Skin of body (tissue), 2 donors: ENCODE data around the gene SOX18. TPM values are rescaled to one million over a fixed set of nuclear protein-coding genes. Genes with fewer than 3 reads are reported as not detected.
"Not testable (repeated sequence)": the region's sequence is repeated elsewhere in the genome, so short reads cannot be mapped to it uniquely, and the experiment has no call there.

Experiments
- DNase-seq: peaks from one replicate; lab custom pipeline; 2025; lab: John Stamatoyannopoulos, UW
- total RNA-seq: library from RNA; depleted of rRNA; stranded (reverse); fragments of >200 nt; gene quantifications from one replicate; pipeline ENCODE4 v1.2.3, GENCODE V29; 2014

The SOX18 gene
- total RNA-seq, 1 donor from 2014 or later: 3.7 TPM

GRCh38 chr20:64024141-64024990 is 25.1 kb downstream of the SOX18 start:
- DNase-seq: no peak

GRCh38 chr20:64023361-64024140 is 25.9 kb downstream of the SOX18 start:
- DNase-seq: no peak

GRCh38 chr20:64022671-64023360 is 26.6 kb downstream of the SOX18 start:
- no peak for DNase-seq

GRCh38 chr20:64021124-64021975 is 28.1 kb downstream of the SOX18 start:
- DNase-seq: no peak

GRCh38 chr20:64015635-64016034 is 33.8 kb downstream of the SOX18 start:
- DNase-seq: no peak

- DNase-seq: not testable (repeated sequence)
These were observed 36.9 kb downstream of the SOX18 start for GRCh38 chr20:64012385-64013154.

- DNase-seq: no peak
These were observed 38.1 kb downstream of the SOX18 start for GRCh38 chr20:64011366-64011779.

- no peak for DNase-seq
These were observed 38.7 kb downstream of the SOX18 start for GRCh38 chr20:64010711-64011237.

GRCh38 chr20:64009811-64010387 is 39.5 kb downstream of the SOX18 start:
- no peak for DNase-seq

- DNase-seq: no peak
These were observed 42.5 kb downstream of the SOX18 start for GRCh38 chr20:64006902-64007301.

- DNase-seq: no peak
These were observed 42.9 kb downstream of the SOX18 start for GRCh38 chr20:64006490-64006889.

- DNase-seq: no peak
These were observed 44.0 kb downstream of the SOX18 start for GRCh38 chr20:64005394-64005793.

GRCh38 chr20:64003960-64004725 is 45.3 kb downstream of the SOX18 start:
- DNase-seq: no peak

GRCh38 chr20:64001607-64002011 is 47.8 kb downstream of the SOX18 start:
- no peak for DNase-seq

- DNase-seq: no peak
These were observed 48.5 kb downstream of the SOX18 start for GRCh38 chr20:64000906-64001305.
